Endothelial cell of umbilical vein (primary cell): ENCODE results near the gene CARMIL1. TPM values are rescaled to one million over a fixed set of nuclear protein-coding genes. Genes with fewer than 3 reads are reported as not detected.

Experiments used
- BruUV-seq: library from RNA; stranded (reverse); fragments of 400-500 nt; replicated peaks from 2 replicates; lab custom pipeline; 2021; lab: Mats Ljungman, UMichigan
- CTCF ChIA-PET: fragments of 300-600, 350-600 bp; sonication (Branson Sonifier 250); formaldehyde crosslinking; loops from one replicate; lab custom pipeline; 2021; ENCODE audit warnings: antibody characterized with exemption, inconsistent platforms; lab: Charles Lee
- POLR2A ChIA-PET: fragments of 300-600, 350-600 bp; sonication (Branson Sonifier 250); formaldehyde crosslinking; loops from one replicate; lab custom pipeline; 2021; ENCODE audit warnings: antibody characterized with exemption, inconsistent platforms; lab: Charles Lee
- DNase-seq: peaks from one replicate; pipeline ENCODE4 v3.0.0-alpha.2; 2011; ENCODE audit warnings: low read depth, low spot score
- FAIRE-seq: peaks from 2 replicates; lab custom pipeline; 2011; peaks lifted over from hg19 to GRCh38; lab: Jason Lieb, UNC
- H2AFZ ChIP-seq: 2 replicates; pipeline ENCODE4 v1.6.0; 2012; ENCODE audit warnings: low read depth, low read length, control low read depth, inconsistent platforms
- H3K27ac ChIP-seq: 2 replicates; pipeline ENCODE4 v1.5.1; 2011; ENCODE audit warnings: low read depth, mild to moderate bottlenecking, control low read depth, low read length, moderate library complexity; ENCODE audit not compliant: insufficient read depth
- H3K27me3 ChIP-seq, 2 experiments: 2 replicates each; pipeline versions ENCODE4 v1.6.0 to v1.6.1; 2011; ENCODE audit warnings: low read length in 2 of 2, mixed read lengths in 1 of 2; ENCODE audit not compliant: control insufficient read depth in 2 of 2, insufficient read depth in 2 of 2
- H3K36me3 ChIP-seq, 2 experiments: 2 replicates in 1 of 2; 3 replicates in 1 of 2; pipeline ENCODE4 v1.5.1; 2011; ENCODE audit warnings: low read length in 2 of 2, mild to moderate bottlenecking in 1 of 2, moderate library complexity in 1 of 2; ENCODE audit not compliant: control insufficient read depth in 2 of 2, insufficient read depth in 2 of 2; ENCODE audit errors: extremely low read depth in 1 of 2
- H3K4me1 ChIP-seq: 3 replicates; pipeline ENCODE4 v1.5.1; 2011; ENCODE audit warnings: mild to moderate bottlenecking, low read length; ENCODE audit not compliant: control insufficient read depth, insufficient read depth; ENCODE audit errors: extremely low read depth
- H3K4me2 ChIP-seq: 2 replicates; pipeline ENCODE4 v1.6.1; 2011; ENCODE audit warnings: low read length, control low read depth, mixed read lengths; ENCODE audit not compliant: insufficient read depth
- H3K4me3 ChIP-seq, 3 experiments: fragments of 200-600 bp in 1 of 3; sonication (generic), shearing (Covaris generic) in 1 of 3; replicated peaks in 1 of 3; 2 replicates each; pipeline ENCODE4 v1.5.1; 2011 to 2016; ENCODE audit warnings: control low read depth in 3 of 3, low read length in 3 of 3, mild to moderate bottlenecking in 2 of 3, inconsistent platforms in 1 of 3, low read depth in 1 of 3, moderate library complexity in 1 of 3; ENCODE audit not compliant: insufficient read depth in 1 of 3
- H3K79me2 ChIP-seq: 2 replicates; pipeline ENCODE4 v1.6.0; 2012; ENCODE audit warnings: low read length, inconsistent platforms; ENCODE audit not compliant: control insufficient read depth, insufficient read depth
- H3K9ac ChIP-seq: replicated peaks from 2 replicates; pipeline ENCODE3; 2011; ENCODE audit warnings: low read length, control low read depth; ENCODE audit not compliant: insufficient read depth; ENCODE audit errors: extremely low read depth
- H3K9me1 ChIP-seq: replicated peaks from 3 replicates; pipeline ENCODE4 v1.6.0; 2011; ENCODE audit warnings: mild to moderate bottlenecking, low read length; ENCODE audit not compliant: control insufficient read depth, insufficient read depth; ENCODE audit errors: extremely low read depth
- H3K9me3 ChIP-seq: replicated peaks from 2 replicates; pipeline ENCODE4 v1.5.1; 2012; ENCODE audit warnings: low read length, inconsistent platforms; ENCODE audit not compliant: control insufficient read depth, insufficient read depth
- H4K20me1 ChIP-seq: replicated peaks from 2 replicates; pipeline ENCODE3; 2011; ENCODE audit warnings: mild to moderate bottlenecking, low read length; ENCODE audit not compliant: control insufficient read depth, insufficient read depth; ENCODE audit errors: extremely low read depth
- CTCF ChIP-seq, 2 donors: IDR thresholded peaks; 1 replicate in 1 of 2; 2 replicates in 1 of 2; pipeline ENCODE4 v1.5.1; 2011; ENCODE audit warnings: low read length in 2 of 2, mild to moderate bottlenecking in 2 of 2, moderate library complexity in 2 of 2, control low read depth in 1 of 2, inconsistent platforms in 1 of 2, low read depth in 1 of 2; ENCODE audit not compliant: insufficient read depth in 1 of 2; ENCODE audit errors: extremely low read depth in 1 of 2
- EZH2 ChIP-seq: IDR thresholded peaks from 2 replicates; pipeline ENCODE4 v1.6.1; 2012; ENCODE audit warnings: borderline replicate concordance, low read depth, mild to moderate bottlenecking, moderate library complexity, low read length, inconsistent platforms; ENCODE audit not compliant: severe bottlenecking
- FOS ChIP-seq: IDR thresholded peaks from 2 replicates; pipeline ENCODE4 v1.6.1; 2011; ENCODE audit warnings: mild to moderate bottlenecking, low read length, moderate library complexity, borderline replicate concordance; ENCODE audit not compliant: insufficient read depth
- GATA2 ChIP-seq: IDR thresholded peaks from 2 replicates; pipeline ENCODE4 v1.7.0; 2011; ENCODE audit warnings: low read depth, mild to moderate bottlenecking, moderate library complexity, mixed read lengths, low read length; ENCODE audit not compliant: insufficient read length, insufficient read depth
- JUN ChIP-seq: IDR thresholded peaks from 2 replicates; pipeline ENCODE4 v1.6.1; 2011; ENCODE audit warnings: borderline replicate concordance, low read depth; ENCODE audit not compliant: insufficient read length, insufficient read depth
- MAX ChIP-seq: IDR thresholded peaks from 2 replicates; pipeline ENCODE4 v1.6.1; 2011; ENCODE audit not compliant: insufficient read depth, insufficient read length
- MYC ChIP-seq: IDR thresholded peaks from one replicate; pipeline ENCODE4 v1.6.1; 2011; ENCODE audit warnings: mild to moderate bottlenecking, low read depth, low read length
- POLR2A ChIP-seq: IDR thresholded peaks from 2 replicates; pipeline ENCODE4 v1.6.1; 2012; ENCODE audit warnings: low read depth, mild to moderate bottlenecking, control low read depth, low read length
- POLR2AphosphoS5 ChIP-seq: IDR thresholded peaks from 2 replicates; pipeline ENCODE4 v1.6.1; 2012; ENCODE audit warnings: low read depth, mild to moderate bottlenecking, control low read depth, low read length, moderate library complexity; ENCODE audit not compliant: insufficient read depth
- dilution Hi-C: fragments of 300-500 bp; cut with MboI; formaldehyde crosslinking; loops from one replicate; pipeline ENCODE4 v1.15.0; 2019; ENCODE audit warnings: low sequenced_read_pairs; ENCODE audit not compliant: extremely low pct_ligation_motif_present
- intact Hi-C: fragments of 100-400 bp; cut with micrococcal nuclease; formaldehyde crosslinking; loops from one replicate; pipeline ENCODE4 v1.10.0; 2022
- polyA plus RNA-seq, 4 experiments: library from polyadenylated mRNA; depleted of rRNA in 3 of 4; stranded (reverse) in 3 of 4; unstranded in 1 of 4; fragments of >200 nt; gene quantifications; 2 replicates each; pipeline versions ENCODE4 v1.2.1 to v1.2.3, GENCODE V29; 2011 to 2012; ENCODE audit warnings: missing spikeins in 1 of 4
- total RNA-seq: library from RNA; stranded (reverse); gene quantifications from 2 replicates; pipeline ENCODE4 v1.2.3, GENCODE V29; 2021

The CARMIL1 gene
- total and polyA plus RNA-seq, 2 donors (not counting 3 experiments of a cell fraction or from before 2014, with no cell fraction given), result 1.3 to 8.7 TPM

GRCh38 chr6:25640446-25640845 lies 361.3 kb downstream of the CARMIL1 start:
- BruUV-seq, result no TSS peak
- no peaks in the 10 kb centered on the region for H3K9me3 ChIP-seq
- CTCF ChIA-PET, result interaction anchor here (0.5 to 1.3 kb wide), 3 partner anchors 14 to 231 kb away, joined by 3 read pairs; no protein-coding TSS in a partner anchor

GRCh38 chr6:25640891-25641290 lies 361.7 kb downstream of the CARMIL1 start:
- DNase-seq, result no peak
- ChIA-PET CTCF (interaction anchor here (0.6 to 1.3 kb wide), 2 partner anchors 14 to 77 kb away, joined by 3 read pairs; no protein-coding TSS in a partner anchor), POLR2A (no interaction called here)
- dilution Hi-C loops, result no loop called here
- TF ChIP-seq FOS (no peak), EZH2 (no peak), MAX (no peak), JUN (no peak), POLR2AphosphoS5 (no peak), CTCF (IDR thresholded peaks at IDR 0.05; ENCODE audit: extremely low read depth in 1 of 2, insufficient read depth in 1 of 2, low read depth in 1 of 2, low read length in 2 of 2) (no peak), GATA2 (no peak), MYC (no peak), POLR2A (no peak)
- Histone ChIP-seq H3K27ac (no peak overlapping the region), H3K9me1 (no peaks in the 10 kb centered on the region), H3K27me3 (no peaks in the 10 kb centered on the region), H3K4me2 (no peak overlapping the region), H3K79me2 (no peaks in the 10 kb centered on the region), H3K4me1 (no peaks in the 10 kb centered on the region), H3K4me3 (no peak overlapping the region), H3K9ac (no peak overlapping the region), H4K20me1 (no peaks in the 10 kb centered on the region), H3K9me3 (no peaks in the 10 kb centered on the region), H3K36me3 (no peaks in the 10 kb centered on the region), H2AFZ (no peak overlapping the region)
- FAIRE-seq, result no peak
- intact Hi-C loops, result no loop called here
- no TSS peak for BruUV-seq

More at GRCh38 chr6:25640446-25640845, 361.3 kb downstream of the CARMIL1 start:
- Histone ChIP-seq H3K4me2 (no peak overlapping the region), H3K4me1 (no peaks in the 10 kb centered on the region), H3K9me1 (no peaks in the 10 kb centered on the region), H4K20me1 (no peaks in the 10 kb centered on the region), H3K9ac (no peak overlapping the region), H3K27me3 (no peaks in the 10 kb centered on the region), H2AFZ (no peak overlapping the region), H3K27ac (no peak overlapping the region), H3K79me2 (no peaks in the 10 kb centered on the region), H3K36me3 (no peaks in the 10 kb centered on the region), H3K4me3 (no peak overlapping the region)
- no peak for DNase-seq
- no peak for TF ChIP-seq FOS
- no peak for TF ChIP-seq GATA2
- no peak for TF ChIP-seq JUN
- no peak for TF ChIP-seq EZH2
- POLR2A ChIA-PET, result no interaction called here
- dilution Hi-C loops, result no loop called here
- intact Hi-C loops, result no loop called here
- no peak for FAIRE-seq
